HepG2 (cell line): ENCODE measurements around the gene BZW1. TPM values are rescaled to one million over a fixed set of nuclear protein-coding genes. Genes with fewer than 3 reads are reported as not detected.
A peak's percentile ranks its signal among the peaks of the same experiment; 100 is the strongest.

Experiments used
- CEBPB ChIP-seq: IDR thresholded peaks from 2 replicates; pipeline ENCODE4 v1.6.1; 2011; ENCODE audit warnings: low read depth, low read length, improper control_type of control experiment, borderline replicate concordance
- E2F2 ChIP-seq: sonication (generic); formaldehyde crosslinking; IDR thresholded peaks from 2 replicates; pipeline ENCODE4 v1.4.0; 2020; ENCODE audit warnings: missing genetic modification reagents, borderline replicate concordance
- FOXK2 ChIP-seq: fragments of 450-650 bp; IDR thresholded peaks from 2 replicates; pipeline ENCODE4 v1.6.1; 2016
- GTF2F1 ChIP-seq: fragments of 150-350 bp; IDR thresholded peaks from 2 replicates; pipeline ENCODE4 v1.6.1; 2014; ENCODE audit warnings: low read length
- HIVEP1 ChIP-seq: sonication (generic); formaldehyde crosslinking; IDR thresholded peaks from 2 replicates; pipeline ENCODE4 v1.4.0; 2020; ENCODE audit warnings: mild to moderate bottlenecking, missing genetic modification reagents
- KDM3A ChIP-seq: IDR thresholded peaks from 2 replicates; pipeline ENCODE4 v1.6.1; 2018; ENCODE audit warnings: low read depth, missing compliant biosample characterization
- NFYB ChIP-seq: sonication (generic); formaldehyde crosslinking; IDR thresholded peaks from 2 replicates; pipeline ENCODE4 v1.4.0; 2020; ENCODE audit warnings: missing genetic modification reagents
- PRMT3 ChIP-seq: sonication (generic); formaldehyde crosslinking; IDR thresholded peaks from 2 replicates; pipeline ENCODE4 v1.8.1; 2022; ENCODE audit warnings: low read depth, mild to moderate bottlenecking, moderate library complexity, missing genetic modification reagents, borderline replicate concordance
- SALL1 ChIP-seq: sonication (generic); formaldehyde crosslinking; IDR thresholded peaks from 2 replicates; pipeline ENCODE4 v1.8.0; 2022; ENCODE audit warnings: mild to moderate bottlenecking, missing genetic modification reagents
- SAP130 ChIP-seq: IDR thresholded peaks from 2 replicates; pipeline ENCODE4 v1.6.1; 2016; ENCODE audit warnings: low read depth
- SMC3 ChIP-seq: IDR thresholded peaks from 2 replicates; pipeline ENCODE4 v1.6.1; 2011; ENCODE audit warnings: low read length, improper control_type of control experiment
- TFAP4 ChIP-seq: sonication (generic); IDR thresholded peaks from 2 replicates; pipeline ENCODE4 v1.6.1; 2016; ENCODE audit warnings: low read depth, borderline replicate concordance
- UBTF ChIP-seq: sonication (generic); formaldehyde crosslinking; IDR thresholded peaks from 2 replicates; pipeline ENCODE4 v1.4.0; 2020; ENCODE audit warnings: mild to moderate bottlenecking, missing genetic modification reagents
- XRCC5 ChIP-seq: fragments of 200-400 bp; formaldehyde crosslinking; optimal IDR thresholded peaks from 2 replicates; pipeline ENCODE3; 2017; ENCODE audit warnings: mild to moderate bottlenecking, low read length
- ZBTB34 ChIP-seq: sonication (generic); formaldehyde crosslinking; IDR thresholded peaks from 2 replicates; pipeline ENCODE4 v1.8.0; 2022; ENCODE audit warnings: mild to moderate bottlenecking, missing genetic modification reagents
- ZFYVE20 ChIP-seq: sonication (generic); formaldehyde crosslinking; IDR thresholded peaks from 2 replicates; pipeline ENCODE4 v1.8.0; 2023; ENCODE audit warnings: low read depth, mild to moderate bottlenecking, moderate library complexity, missing genetic modification reagents, borderline replicate concordance
- ZHX1 ChIP-seq: sonication (generic); formaldehyde crosslinking; IDR thresholded peaks from 2 replicates; pipeline ENCODE4 v1.8.1; 2022; ENCODE audit warnings: low read depth, mild to moderate bottlenecking, missing genetic modification reagents
- ZNF263 ChIP-seq: sonication (generic); formaldehyde crosslinking; IDR thresholded peaks from 2 replicates; pipeline ENCODE4 v1.4.0; 2020; ENCODE audit warnings: missing genetic modification reagents
- ZNF331 ChIP-seq: sonication (generic); formaldehyde crosslinking; IDR thresholded peaks from 2 replicates; pipeline ENCODE4 v1.4.0; 2020; ENCODE audit warnings: missing genetic modification reagents
- ZNF343 ChIP-seq: sonication (generic); formaldehyde crosslinking; IDR thresholded peaks from 2 replicates; pipeline ENCODE4 v1.4.0; 2020; ENCODE audit warnings: mild to moderate bottlenecking, missing genetic modification reagents
- ZNF572 ChIP-seq: sonication (generic); formaldehyde crosslinking; IDR thresholded peaks from 2 replicates; pipeline ENCODE4 v1.5.1; 2020; ENCODE audit warnings: mild to moderate bottlenecking, missing genetic modification reagents
- ZNF615 ChIP-seq: sonication (generic); formaldehyde crosslinking; IDR thresholded peaks from 2 replicates; pipeline ENCODE4 v1.5.0; 2020; ENCODE audit warnings: mild to moderate bottlenecking, missing genetic modification reagents, borderline replicate concordance
- ZNF644 ChIP-seq: IDR thresholded peaks from 2 replicates; pipeline ENCODE4 v1.6.1; 2016; ENCODE audit warnings: low read depth
- polyA plus RNA-seq, 8 experiments: library from polyadenylated mRNA; depleted of rRNA in 3 of 8; stranded (reverse) in 7 of 8; unstranded in 1 of 8; fragments of >200 nt; fragmentation: Illumina TruSeq in 4 of 8; extraction: Trizol in 4 of 8; gene quantifications; 2 replicates each; pipeline versions ENCODE4 v1.2.1 to v1.2.3, GENCODE V29; 2011 to 2016; ENCODE audit warnings: low read depth in 4 of 8, missing spikeins in 1 of 8, mixed read lengths in 1 of 8; ENCODE audit not compliant: insufficient read depth in 1 of 8
- total RNA-seq, 5 experiments: library from RNA; depleted of rRNA; stranded (reverse); fragments of >200 nt; fragmentation: Illumina TruSeq; extraction: Trizol; gene quantifications; 2 replicates each; pipeline ENCODE4 v1.2.3, GENCODE V29; 2016; ENCODE audit warnings: low read depth in 1 of 5

BZW1 gene
- total and polyA plus RNA-seq, 2 of the 13 experiments (the other 11 are each of a cell fraction or from before 2014, with no cell fraction given), result 106 to 384 TPM

GRCh38 chr2:200797242-200797770, 14.4 kb upstream of the BZW1 start (continued):
- TF ChIP-seq HIVEP1, result no peak
- no peak for TF ChIP-seq KDM3A (CRISPR knock-in tag)
- no peak for TF ChIP-seq PRMT3
- peak; percentile 49; the same call in 1 of the 2 replicates for TF ChIP-seq ZNF331 (CRISPR knock-in tag)
- TF ChIP-seq ZHX1 (CRISPR knock-in tag), result no peak
- no peak for TF ChIP-seq FOXK2
- TF ChIP-seq ZNF572, result no peak
- TF ChIP-seq NFYB, result no peak
- TF ChIP-seq ZNF615, result no peak
- TF ChIP-seq ZFYVE20, result no peak
- TF ChIP-seq TFAP4, result no peak
- TF ChIP-seq XRCC5, result peak; percentile 61
- peak; percentile 97 for TF ChIP-seq CEBPB
- no peak for TF ChIP-seq GTF2F1
- peak; percentile 67 for TF ChIP-seq ZNF644 (CRISPR knock-in tag)
- peak; percentile 27; the same call in 1 of the 2 replicates for TF ChIP-seq UBTF (CRISPR knock-in tag)
- no peak for TF ChIP-seq ZNF343 (CRISPR knock-in tag)
- 0 out of 2 replicates have a peak, but pooled peaks have one; percentile 29 for TF ChIP-seq SALL1 (CRISPR knock-in tag)
- TF ChIP-seq ZNF263 (CRISPR knock-in tag), result no peak
- TF ChIP-seq SAP130 (CRISPR knock-in tag), result 0 out of 2 replicates have a peak, but pooled peaks have one; percentile 23
- TF ChIP-seq ZBTB34 (CRISPR knock-in tag), result no peak
- no peak for TF ChIP-seq E2F2
- peak; percentile 14; the same call in 1 of the 2 replicates for TF ChIP-seq SMC3
